Measurements from ENCODE around the gene FBL.

The FBL gene

DNA sequence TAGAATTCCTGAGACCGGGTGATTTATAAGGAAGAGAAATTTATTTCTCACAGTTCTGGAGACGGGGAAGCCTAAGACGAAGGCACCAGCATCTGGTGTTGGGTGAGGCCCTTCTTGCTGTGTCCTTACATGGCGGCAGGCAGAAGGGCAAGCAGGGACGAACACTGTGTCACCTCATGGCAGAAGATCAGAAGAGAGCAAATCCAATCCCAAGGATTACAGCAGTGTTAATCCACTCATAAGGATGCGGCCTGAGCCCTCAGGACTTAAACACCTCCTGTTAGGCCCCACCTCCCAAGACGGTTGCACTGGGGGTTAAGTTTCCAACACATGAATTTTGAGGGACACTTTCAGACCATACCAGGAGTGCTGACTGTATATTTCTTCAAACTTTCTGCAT is 6.7 kb upstream of the FBL start:
- H3K4me3 ChIP-seq (ENCODE audit: low read depth, low read length), result no peak overlapping the region
- peak overlapping the region; percentile 44 for H3K27ac ChIP-seq
- H3K27me3 ChIP-seq (ENCODE audit: insufficient read depth, low read depth, severe bottlenecking), result no peaks in the 10 kb centered on the region
- no peaks in the 10 kb centered on the region for H3K36me3 ChIP-seq
- TF ChIP-seq, protein P1, sequence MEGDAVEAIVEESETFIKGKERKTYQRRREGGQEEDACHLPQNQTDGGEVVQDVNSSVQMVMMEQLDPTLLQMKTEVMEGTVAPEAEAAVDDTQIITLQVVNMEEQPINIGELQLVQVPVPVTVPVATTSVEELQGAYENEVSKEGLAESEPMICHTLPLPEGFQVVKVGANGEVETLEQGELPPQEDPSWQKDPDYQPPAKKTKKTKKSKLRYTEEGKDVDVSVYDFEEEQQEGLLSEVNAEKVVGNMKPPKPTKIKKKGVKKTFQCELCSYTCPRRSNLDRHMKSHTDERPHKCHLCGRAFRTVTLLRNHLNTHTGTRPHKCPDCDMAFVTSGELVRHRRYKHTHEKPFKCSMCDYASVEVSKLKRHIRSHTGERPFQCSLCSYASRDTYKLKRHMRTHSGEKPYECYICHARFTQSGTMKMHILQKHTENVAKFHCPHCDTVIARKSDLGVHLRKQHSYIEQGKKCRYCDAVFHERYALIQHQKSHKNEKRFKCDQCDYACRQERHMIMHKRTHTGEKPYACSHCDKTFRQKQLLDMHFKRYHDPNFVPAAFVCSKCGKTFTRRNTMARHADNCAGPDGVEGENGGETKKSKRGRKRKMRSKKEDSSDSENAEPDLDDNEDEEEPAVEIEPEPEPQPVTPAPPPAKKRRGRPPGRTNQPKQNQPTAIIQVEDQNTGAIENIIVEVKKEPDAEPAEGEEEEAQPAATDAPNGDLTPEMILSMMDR (IDR thresholded peaks at IDR 0.05; ENCODE audit: low read depth, low read length), result no peak
- DNase-seq, result peak; percentile 93
- peaks cover 11% of the 10 kb centered on the region for H3K9me3 ChIP-seq (ENCODE audit: severe bottlenecking)

GRCh38 chr19:39850892-39851291 is 4.7 kb upstream of the FBL start:
- TF ChIP-seq, protein P1 (IDR thresholded peaks at IDR 0.05; ENCODE audit: low read depth, low read length), result no peak

DNA sequence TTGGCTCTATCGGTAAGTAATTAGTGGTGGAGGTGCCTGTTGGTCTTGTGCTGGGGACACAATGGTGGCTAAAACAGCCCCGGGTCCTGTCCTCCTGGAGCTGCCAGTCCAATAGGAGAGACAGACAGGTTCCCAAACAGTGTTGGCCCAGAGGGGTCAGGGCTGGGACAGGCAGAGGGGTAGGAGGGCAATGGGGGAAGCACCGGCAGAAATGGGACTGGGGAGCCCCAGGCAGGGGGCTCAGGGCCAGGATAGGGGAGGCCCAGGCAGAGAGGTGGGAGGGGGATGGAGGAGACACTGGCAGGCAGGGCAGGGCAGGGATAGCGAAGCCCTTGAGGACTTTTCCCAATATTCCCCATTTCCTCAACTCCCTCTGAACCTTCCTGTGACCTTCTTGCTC is 2.2 kb upstream of the FBL start:
- H3K27me3 ChIP-seq (ENCODE audit: insufficient read depth, low read depth, severe bottlenecking), result no peaks in the 10 kb centered on the region
- TF ChIP-seq, protein P1 (IDR thresholded peaks at IDR 0.05; ENCODE audit: low read depth, low read length), result no peak
- no peak for DNase-seq
- peaks cover 17% of the 10 kb centered on the region for H3K36me3 ChIP-seq
- no peaks in the 10 kb centered on the region for H3K9me3 ChIP-seq (ENCODE audit: severe bottlenecking)
- no peak overlapping the region for H3K4me3 ChIP-seq (ENCODE audit: low read depth, low read length)
- no peak overlapping the region for H3K27ac ChIP-seq

More at GRCh38 chr19:39850892-39851291, 4.7 kb upstream of the FBL start:
- H3K36me3 ChIP-seq, result no peaks in the 10 kb centered on the region
- H3K27ac ChIP-seq, result no peak overlapping the region
- H3K27me3 ChIP-seq (ENCODE audit: insufficient read depth, low read depth, severe bottlenecking), result no peaks in the 10 kb centered on the region
- DNase-seq, result no peak
- peaks cover 8% of the 10 kb centered on the region for H3K9me3 ChIP-seq (ENCODE audit: severe bottlenecking)
- H3K4me3 ChIP-seq (ENCODE audit: low read depth, low read length), result no peak overlapping the region

- TF ChIP-seq, protein P1 (IDR thresholded peaks at IDR 0.05; ENCODE audit: low read depth, low read length), result no peak
- Histone ChIP-seq H3K27ac (no peak overlapping the region), H3K9me3 (ENCODE audit: severe bottlenecking) (no peaks in the 10 kb centered on the region), H3K27me3 (ENCODE audit: insufficient read depth, low read depth, severe bottlenecking) (no peaks in the 10 kb centered on the region), H3K4me3 (ENCODE audit: low read depth, low read length) (no peak overlapping the region), H3K36me3 (peaks cover 24% of the 10 kb centered on the region)
- no peak for DNase-seq
Observed at GRCh38 chr19:39847525-39847924, 1.3 kb upstream of the FBL start.

- H3K9me3 ChIP-seq (ENCODE audit: severe bottlenecking), result no peaks in the 10 kb centered on the region
Observed at GRCh38 chr19:39846678-39847486, 703 bp upstream of the FBL start.

More at GRCh38 chr19:39846678-39847486, 703 bp upstream of the FBL start:
- Histone ChIP-seq H3K4me3 (ENCODE audit: low read depth, low read length) (peak overlapping the region; percentile 86), H3K27me3 (ENCODE audit: insufficient read depth, low read depth, severe bottlenecking) (no peaks in the 10 kb centered on the region), H3K27ac (peak overlapping the region; percentile 91), H3K36me3 (peaks cover 24% of the 10 kb centered on the region)
- TF ChIP-seq, protein P1 (IDR thresholded peaks at IDR 0.05; ENCODE audit: low read depth, low read length), result no peak
- peak; percentile 44 for DNase-seq
